HG03520 (cell line): ENCODE results near the gene AP1B1.

Source experiments
- ATAC-seq: cut with Tn5 transposase; IDR thresholded peaks from one replicate; pipeline ENCODE4 v1.9.1; 2021; ENCODE audit warnings: mild to moderate bottlenecking, moderate library complexity; ENCODE audit not compliant: unreplicated experiment

Gene AP1B1

DNA sequence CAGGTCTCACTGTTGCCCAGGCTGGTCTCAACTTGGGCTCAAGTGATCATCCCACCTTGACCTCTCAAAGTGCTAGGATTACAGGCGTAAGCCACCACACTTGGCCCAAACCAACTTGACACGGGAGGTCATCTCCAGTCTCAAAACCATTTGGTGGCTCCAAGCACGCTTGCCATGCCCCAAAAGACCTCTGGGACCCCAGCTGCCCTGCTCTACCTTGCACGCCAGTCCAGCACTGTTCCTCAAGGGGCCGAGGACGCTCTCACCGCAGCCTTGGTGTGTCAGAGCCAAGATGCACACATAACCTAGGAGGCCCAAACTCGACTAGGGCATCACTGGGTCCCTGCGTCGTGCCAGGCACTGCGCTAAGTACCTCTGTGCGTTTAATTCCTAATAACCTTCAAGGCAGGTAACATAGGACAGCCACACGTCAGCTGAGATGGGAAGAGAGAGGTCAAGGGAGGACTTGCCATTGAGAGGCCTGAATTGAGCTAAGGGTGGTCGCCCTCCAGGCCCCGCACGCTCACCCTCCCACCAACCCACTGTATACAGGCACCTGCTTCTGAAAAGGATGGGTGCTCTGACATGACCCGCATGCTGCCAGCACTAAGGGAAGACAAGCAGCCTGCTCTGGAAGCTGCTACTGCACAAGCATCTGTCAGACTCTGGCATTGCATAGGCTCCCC lies 86.5 kb downstream of the AP1B1 start:
- ATAC-seq = no peak

DNA sequence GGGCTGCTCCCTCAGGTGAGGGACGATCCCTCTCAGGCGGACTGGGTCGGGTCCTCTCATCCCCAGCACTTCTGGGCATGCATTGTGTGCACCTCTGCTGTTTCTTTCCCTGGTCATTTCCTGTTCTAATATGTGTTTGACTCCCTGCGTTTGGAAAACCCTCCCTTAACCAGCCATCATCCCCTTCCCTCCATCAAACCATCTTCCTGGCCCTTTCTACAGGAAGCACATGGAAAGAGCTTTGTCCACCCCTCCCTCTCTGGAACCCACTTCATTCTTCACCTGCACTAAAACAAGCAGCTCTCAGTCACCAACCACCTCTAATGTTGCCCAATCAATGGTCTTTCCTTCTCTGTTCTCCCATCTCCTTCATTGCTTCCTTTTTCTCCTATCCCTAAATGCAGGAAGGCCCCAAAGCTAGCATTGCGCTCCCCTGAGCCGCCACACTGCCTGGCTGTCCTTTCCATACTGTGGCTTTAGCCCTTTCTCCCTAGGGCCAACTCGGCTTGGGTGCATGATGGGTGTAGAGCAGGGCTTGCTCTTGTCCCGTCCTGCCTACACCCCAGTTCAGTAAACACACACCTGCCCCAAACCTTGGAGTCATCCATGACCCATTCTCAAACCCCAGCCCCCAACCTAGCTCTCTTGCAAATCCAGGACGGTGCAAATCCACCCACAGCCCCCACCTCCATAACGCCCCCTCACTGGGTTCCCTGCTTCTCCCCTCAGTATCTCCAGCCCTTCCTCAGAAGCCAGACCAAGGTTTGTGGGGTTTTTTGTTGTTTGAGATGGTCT lies 87.4 kb downstream of the AP1B1 start:
- no peak for ATAC-seq

DNA sequence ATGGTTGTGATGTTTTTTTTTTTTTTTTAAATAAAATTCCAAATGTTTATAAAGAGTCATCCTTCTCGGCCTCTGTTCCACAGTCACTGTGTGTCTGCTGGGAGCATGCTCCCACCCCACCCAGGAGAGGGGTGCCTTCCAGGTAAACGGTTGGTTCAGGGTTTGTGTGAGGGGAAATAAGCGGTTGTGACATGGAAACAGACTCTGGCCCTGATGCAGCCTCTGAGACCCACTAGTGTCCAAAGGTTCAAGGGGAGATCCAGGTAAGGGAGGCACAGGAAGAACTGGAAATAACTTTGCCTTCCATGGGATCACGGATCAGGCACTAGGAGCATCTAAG lies 87.9 kb downstream of the AP1B1 start:
- no peak for ATAC-seq

DNA sequence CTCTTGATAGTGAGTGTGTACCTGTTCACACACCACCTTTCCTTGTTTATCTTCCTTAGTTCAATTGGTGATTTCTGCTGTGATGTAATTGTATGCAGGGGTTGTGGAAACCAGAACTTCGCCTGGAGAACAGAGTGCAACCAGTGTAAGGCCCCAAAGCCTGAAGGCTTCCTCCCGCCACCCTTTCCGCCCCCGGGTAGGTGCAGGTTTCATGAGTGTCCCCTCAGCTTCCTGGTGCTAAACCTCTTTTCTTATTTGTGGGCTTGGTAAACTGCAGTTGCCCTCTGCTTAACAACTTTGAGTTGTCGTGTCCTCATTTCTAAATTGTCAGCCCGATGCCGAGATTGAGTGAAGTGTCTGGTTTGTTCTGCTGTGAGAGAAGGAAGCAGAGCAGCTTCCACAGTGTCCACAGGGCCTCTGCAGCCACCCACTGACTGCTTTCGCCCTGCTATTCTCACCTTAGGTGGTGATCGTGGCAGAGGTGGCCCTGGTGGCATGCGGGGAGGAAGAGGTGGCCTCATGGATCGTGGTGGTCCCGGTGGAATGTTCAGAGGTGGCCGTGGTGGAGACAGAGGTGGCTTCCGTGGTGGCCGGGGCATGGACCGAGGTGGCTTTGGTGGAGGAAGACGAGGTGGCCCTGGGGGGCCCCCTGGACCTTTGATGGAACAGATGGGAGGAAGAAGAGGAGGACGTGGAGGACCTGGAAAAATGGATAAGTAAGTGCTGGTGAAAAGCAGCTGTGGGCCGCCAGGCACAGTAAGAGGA lies 89.1 kb downstream of the AP1B1 start:
- no peak for ATAC-seq

DNA sequence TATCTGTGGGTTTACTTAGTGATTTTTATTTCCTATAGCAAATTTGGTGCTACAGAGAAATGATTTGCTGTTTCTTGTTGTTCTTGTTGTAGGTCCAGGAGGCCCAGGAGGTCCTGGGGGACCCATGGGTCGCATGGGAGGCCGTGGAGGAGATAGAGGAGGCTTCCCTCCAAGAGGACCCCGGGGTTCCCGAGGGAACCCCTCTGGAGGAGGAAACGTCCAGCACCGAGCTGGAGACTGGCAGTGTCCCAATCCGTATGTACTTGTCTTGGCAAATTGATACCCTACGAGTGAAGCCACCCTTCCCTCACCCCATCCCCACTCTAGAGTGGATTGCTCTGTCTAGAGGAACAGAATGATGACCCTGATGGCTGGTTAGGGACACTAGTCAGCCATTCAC lies 89.7 kb downstream of the AP1B1 start:
- no peak for ATAC-seq

DNA sequence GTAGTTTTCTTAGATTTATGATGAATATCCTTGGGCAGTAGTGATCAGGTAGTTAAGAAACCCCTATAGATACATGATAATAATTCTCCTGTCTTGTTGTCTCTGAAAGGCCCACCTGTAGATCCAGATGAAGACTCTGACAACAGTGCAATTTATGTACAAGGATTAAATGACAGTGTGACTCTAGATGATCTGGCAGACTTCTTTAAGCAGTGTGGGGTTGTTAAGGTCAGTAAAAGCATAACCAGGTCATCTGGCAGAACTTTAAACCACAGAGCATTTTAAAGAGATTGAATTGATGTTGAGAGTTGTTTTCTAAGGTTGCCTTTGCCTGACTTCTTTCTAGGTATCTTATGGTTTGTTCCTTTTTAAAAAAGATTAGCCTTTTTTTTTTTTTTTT lies 96.0 kb downstream of the AP1B1 start:
- ATAC-seq = no peak

DNA sequence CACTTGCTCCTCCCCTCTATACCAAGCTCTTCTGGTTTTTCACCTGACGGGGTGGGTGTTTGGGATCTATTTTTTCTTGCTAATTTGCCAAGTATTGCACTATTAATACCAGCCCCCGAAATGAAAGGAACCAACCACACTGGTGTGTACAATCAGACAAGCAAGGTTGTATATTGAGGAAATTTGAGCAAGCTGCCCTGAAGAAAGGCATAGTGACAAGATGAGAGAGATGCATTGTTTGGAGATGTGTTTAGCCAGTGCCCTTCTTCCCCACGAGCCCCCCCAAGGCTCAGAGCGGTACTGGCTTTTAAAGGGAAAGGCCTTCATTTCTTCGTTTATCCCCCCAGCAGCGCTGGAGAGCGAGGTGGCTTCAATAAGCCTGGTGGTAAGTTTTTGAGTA lies 97.2 kb downstream of the AP1B1 start:
- ATAC-seq = no peak

DNA sequence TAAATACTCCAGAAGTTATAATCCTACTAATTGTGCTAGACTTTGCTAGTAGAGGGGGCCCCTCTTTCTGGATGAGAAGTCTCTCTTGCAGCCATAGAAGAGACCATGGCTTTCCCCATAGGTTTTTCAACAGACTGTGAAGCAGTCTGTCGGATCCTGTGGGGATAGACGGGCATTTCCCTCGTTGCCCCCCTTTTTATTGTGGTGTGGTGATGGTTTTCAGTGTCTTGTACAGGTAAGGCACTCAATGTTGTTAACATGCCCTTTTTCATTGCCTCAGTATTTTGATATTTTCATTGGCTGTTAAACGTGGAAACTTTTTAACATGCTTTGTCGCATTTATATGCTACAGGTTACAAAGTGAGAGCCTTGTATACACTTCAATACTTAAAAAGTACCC lies 98.3 kb downstream of the AP1B1 start:
- ATAC-seq = no peak

DNA sequence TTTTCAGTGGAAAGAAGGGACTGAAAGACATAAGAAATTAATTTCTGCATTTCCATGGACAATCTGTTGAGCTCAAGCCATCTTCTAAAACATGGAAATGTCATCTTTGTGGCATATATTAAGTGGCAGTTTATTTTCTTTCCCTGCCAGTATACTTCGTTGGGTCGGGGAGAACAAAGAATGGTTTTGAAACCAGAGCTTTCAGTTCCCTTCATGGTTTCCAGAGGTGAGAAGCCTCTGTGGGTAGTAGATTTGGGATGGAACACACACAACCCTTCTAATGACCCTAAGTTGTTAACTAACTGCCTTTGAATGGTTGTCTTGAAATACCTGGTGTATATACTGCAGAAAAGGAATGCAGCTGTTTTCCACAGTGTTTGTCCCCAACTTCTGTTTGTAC lies 99.5 kb downstream of the AP1B1 start:
- ATAC-seq = no peak

DNA sequence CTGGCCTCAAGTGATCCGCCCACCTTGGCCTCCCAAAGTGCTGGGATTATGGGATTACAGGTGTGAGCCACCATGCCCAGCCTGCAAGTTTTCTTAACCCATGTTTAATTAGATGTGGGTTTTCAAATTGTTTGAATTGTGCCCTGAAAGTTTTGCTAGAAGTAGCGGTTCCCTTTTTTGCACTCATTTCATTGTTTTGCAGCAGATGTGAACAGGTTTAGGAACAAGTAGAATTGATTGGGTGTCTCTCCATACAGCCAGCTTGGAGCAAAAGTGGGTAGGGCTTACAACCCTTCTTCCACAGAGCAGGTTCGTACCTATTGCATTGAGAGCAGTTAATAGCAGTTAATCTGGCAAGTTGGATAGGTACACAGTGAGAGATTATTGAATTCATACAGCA lies 104.2 kb downstream of the AP1B1 start:
- no peak for ATAC-seq

DNA sequence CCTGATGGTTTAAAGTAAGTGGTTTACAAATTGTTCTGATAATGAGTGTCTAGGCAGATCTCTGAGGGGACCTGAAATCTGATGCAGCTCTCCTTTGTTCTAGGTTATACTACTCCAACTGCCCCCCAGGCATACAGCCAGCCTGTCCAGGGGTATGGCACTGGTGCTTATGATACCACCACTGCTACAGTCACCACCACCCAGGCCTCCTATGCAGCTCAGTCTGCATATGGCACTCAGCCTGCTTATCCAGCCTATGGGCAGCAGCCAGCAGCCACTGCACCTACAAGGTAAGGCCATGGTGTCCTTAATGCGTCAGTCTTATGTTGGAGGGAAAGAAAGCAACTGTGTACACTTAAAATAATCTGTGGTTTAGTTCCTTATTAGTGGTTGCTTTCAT lies 110.4 kb downstream of the AP1B1 start:
- ATAC-seq = no peak
